IPS-20b (cell line): ENCODE measurements around the gene SCFD2.
"Not testable (repeated sequence)": the region's sequence is repeated elsewhere in the genome, so short reads cannot be mapped to it uniquely, and the experiment has no call there.

Experiments
- H3K27ac ChIP-seq: one replicate; pipeline ENCODE4 v1.5.1; 2013; ENCODE audit warnings: low read length
- H3K27me3 ChIP-seq: 2 replicates; pipeline ENCODE4 v1.6.1; 2013; ENCODE audit warnings: mild to moderate bottlenecking, low read length, inconsistent platforms; ENCODE audit not compliant: insufficient read depth
- H3K36me3 ChIP-seq: 2 replicates; pipeline ENCODE4 v1.6.1; 2013; ENCODE audit warnings: low read depth, mild to moderate bottlenecking, inconsistent platforms, low read length, moderate library complexity; ENCODE audit not compliant: insufficient read depth
- H3K4me1 ChIP-seq: 2 replicates; pipeline ENCODE4 v1.6.1; 2013; ENCODE audit warnings: mild to moderate bottlenecking, control low read depth, inconsistent platforms, low read length, moderate library complexity; ENCODE audit not compliant: insufficient read depth
- H3K4me3 ChIP-seq: 2 replicates; pipeline ENCODE4 v1.5.1; 2013; ENCODE audit warnings: mild to moderate bottlenecking, low read length, inconsistent platforms
- H3K9ac ChIP-seq: 2 replicates; pipeline ENCODE4 v1.6.1; 2013; ENCODE audit warnings: low read depth, mild to moderate bottlenecking, inconsistent platforms, low read length, moderate library complexity
- H3K9me3 ChIP-seq: 2 replicates; pipeline ENCODE4 v1.6.1; 2013; ENCODE audit warnings: mild to moderate bottlenecking, low read depth, low read length, inconsistent platforms; ENCODE audit not compliant: insufficient read depth

SCFD2 gene

DNA sequence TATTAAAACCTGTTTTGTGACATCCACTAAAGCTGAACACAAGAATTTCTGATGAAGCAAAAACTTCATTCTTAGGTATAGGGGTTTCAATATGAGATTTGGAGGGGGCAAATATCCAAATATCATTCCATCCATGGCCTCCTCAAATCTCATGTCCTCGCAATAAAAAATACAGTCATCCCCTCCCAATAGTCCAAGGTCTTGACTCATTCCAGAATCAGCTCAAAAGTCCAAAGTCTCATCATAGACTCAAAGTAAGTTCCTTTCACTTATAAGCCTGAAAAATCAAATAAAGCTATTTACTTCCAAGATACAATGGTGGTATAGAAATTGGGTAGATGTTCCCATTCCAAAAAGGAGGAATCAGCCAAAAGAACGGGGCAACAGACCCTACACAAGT is 213.4 kb downstream of the SCFD2 start:
- Histone ChIP-seq H3K4me3 (no peak overlapping the region), H3K36me3 (no peaks in the 10 kb centered on the region), H3K9me3 (peaks cover 12% of the 10 kb centered on the region), H3K9ac (no peak overlapping the region), H3K4me1 (no peaks in the 10 kb centered on the region), H3K27ac (no peak overlapping the region), H3K27me3 (no peaks in the 10 kb centered on the region)

DNA sequence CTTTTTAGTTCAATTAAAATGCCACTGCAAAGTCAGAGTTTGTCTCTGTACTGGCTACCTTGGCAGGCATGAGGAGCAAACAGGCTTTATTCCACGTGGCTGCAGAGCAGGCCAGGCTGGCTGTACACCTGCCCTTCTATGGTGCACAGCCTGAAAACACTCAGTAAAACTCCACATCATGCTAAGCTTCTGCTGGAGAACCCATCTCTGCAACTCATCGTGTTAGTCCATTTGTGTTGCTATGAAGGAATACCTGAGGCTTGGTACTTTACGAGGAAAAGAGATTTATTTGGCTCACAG is 214.4 kb downstream of the SCFD2 start:
- no peak overlapping the region for H3K4me3 ChIP-seq
- H3K27me3 ChIP-seq = no peaks in the 10 kb centered on the region
- H3K4me1 ChIP-seq = no peaks in the 10 kb centered on the region
- no peak overlapping the region for H3K9ac ChIP-seq
- no peaks in the 10 kb centered on the region for H3K36me3 ChIP-seq
- H3K27ac ChIP-seq = no peak overlapping the region
- H3K9me3 ChIP-seq = peaks cover 12% of the 10 kb centered on the region

GRCh38 chr4:53150631-53151488 is 215.0 kb downstream of the SCFD2 start:
- Histone ChIP-seq H3K36me3 (no peaks in the 10 kb centered on the region), H3K4me3 (no peak overlapping the region), H3K9ac (no peak overlapping the region), H3K27ac (no peak overlapping the region), H3K9me3 (peaks cover 12% of the 10 kb centered on the region), H3K4me1 (no peaks in the 10 kb centered on the region), H3K27me3 (no peaks in the 10 kb centered on the region)

- Histone ChIP-seq H3K4me3 (no peak overlapping the region), H3K4me1 (no peaks in the 10 kb centered on the region), H3K9me3 (peaks cover under 1% of the 10 kb centered on the region; the same call in 1 of the 2 replicates), H3K9ac (no peak overlapping the region), H3K27me3 (no peaks in the 10 kb centered on the region), H3K36me3 (no peaks in the 10 kb centered on the region), H3K27ac (no peak overlapping the region)
Observed at GRCh38 chr4:53147711-53148110, 218.2 kb downstream of the SCFD2 start.

- Histone ChIP-seq H3K9ac (no peak overlapping the region), H3K4me1 (no peaks in the 10 kb centered on the region), H3K4me3 (no peak overlapping the region), H3K27ac (no peak overlapping the region), H3K9me3 (no peaks in the 10 kb centered on the region), H3K36me3 (no peaks in the 10 kb centered on the region), H3K27me3 (no peaks in the 10 kb centered on the region)
Observed at GRCh38 chr4:53147197-53147596, 218.7 kb downstream of the SCFD2 start.

DNA sequence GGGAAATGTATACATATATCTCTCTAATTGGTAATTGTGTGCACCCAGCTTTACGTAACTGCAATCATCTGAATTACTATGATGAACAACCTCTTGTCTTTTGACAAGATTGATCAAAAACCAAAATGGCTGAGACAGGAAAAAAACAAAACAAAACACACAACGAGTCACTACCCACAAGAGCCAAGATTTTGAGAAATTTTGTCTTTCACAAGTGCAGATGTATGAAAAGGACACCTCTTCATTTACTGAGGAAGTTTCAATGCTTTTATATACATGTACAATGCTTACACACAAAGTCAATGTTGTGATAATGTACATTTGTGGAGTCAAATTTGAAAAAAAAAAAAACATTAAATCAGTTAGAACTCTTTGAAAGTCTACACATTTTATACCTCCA is 224.6 kb downstream of the SCFD2 start:
- H3K27me3 ChIP-seq = no peaks in the 10 kb centered on the region
- H3K27ac ChIP-seq = no peak overlapping the region
- H3K36me3 ChIP-seq = no peaks in the 10 kb centered on the region
- H3K9me3 ChIP-seq = no peaks in the 10 kb centered on the region; the same call in 1 of the 2 replicates
- H3K9ac ChIP-seq = no peak overlapping the region
- no peak overlapping the region for H3K4me3 ChIP-seq
- H3K4me1 ChIP-seq = no peaks in the 10 kb centered on the region

DNA sequence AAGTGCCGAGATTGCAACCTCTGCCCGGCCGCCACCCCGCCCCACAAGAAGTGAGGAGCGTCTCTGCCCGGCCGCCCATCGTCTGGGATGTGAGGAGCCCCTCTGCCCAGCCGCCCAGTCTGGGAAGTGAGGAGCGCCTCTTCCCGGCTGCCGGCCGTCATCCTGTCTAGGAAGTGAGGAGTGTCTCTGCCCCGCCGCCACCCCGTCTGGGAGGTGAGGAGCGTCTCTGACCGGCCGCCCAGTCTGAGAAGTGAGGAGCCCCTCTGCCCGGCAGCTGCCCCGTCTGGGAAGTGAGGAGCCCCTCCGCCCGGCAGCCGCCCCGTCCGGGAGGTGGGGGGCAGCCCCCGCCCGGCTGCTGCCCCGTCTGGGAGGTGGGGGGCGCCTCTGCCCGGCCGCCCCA is 226.6 kb downstream of the SCFD2 start:
- H3K9me3 ChIP-seq, H3K27me3 ChIP-seq, H3K36me3 ChIP-seq, H3K27ac ChIP-seq, H3K4me1 ChIP-seq, H3K9ac ChIP-seq, H3K4me3 ChIP-seq: not testable (repeated sequence)

- no peaks in the 10 kb centered on the region for H3K27me3 ChIP-seq
- H3K27ac ChIP-seq = no peak overlapping the region
- no peaks in the 10 kb centered on the region; the same call in 1 of the 2 replicates for H3K9me3 ChIP-seq
- no peaks in the 10 kb centered on the region for H3K4me1 ChIP-seq
- H3K36me3 ChIP-seq = no peaks in the 10 kb centered on the region
- no peak overlapping the region for H3K4me3 ChIP-seq
- H3K9ac ChIP-seq = no peak overlapping the region
Observed at GRCh38 chr4:53137468-53137867, 228.4 kb downstream of the SCFD2 start.

DNA sequence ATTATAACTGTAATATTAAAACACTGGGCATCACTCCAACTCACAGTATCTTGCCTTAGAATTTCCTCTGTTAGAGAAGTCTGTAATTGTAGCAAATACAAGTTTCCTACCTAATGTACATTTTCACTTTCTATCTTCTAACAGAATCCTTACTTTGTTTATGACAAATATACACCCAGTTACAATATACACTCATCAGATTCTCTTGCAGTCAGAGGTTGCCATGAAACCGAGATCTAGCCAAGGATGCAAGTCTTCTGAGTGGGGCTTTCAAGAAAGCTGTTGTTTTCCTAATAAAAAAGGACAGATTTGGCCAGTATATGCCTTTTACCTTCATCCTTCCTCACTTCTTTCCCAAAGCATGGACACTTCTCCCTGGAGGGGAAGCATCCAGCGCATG is 228.9 kb downstream of the SCFD2 start:
- Histone ChIP-seq H3K9ac (no peak overlapping the region), H3K4me3 (no peak overlapping the region), H3K36me3 (no peaks in the 10 kb centered on the region), H3K4me1 (no peaks in the 10 kb centered on the region), H3K9me3 (no peaks in the 10 kb centered on the region; the same call in 1 of the 2 replicates), H3K27me3 (no peaks in the 10 kb centered on the region), H3K27ac (no peak overlapping the region)

DNA sequence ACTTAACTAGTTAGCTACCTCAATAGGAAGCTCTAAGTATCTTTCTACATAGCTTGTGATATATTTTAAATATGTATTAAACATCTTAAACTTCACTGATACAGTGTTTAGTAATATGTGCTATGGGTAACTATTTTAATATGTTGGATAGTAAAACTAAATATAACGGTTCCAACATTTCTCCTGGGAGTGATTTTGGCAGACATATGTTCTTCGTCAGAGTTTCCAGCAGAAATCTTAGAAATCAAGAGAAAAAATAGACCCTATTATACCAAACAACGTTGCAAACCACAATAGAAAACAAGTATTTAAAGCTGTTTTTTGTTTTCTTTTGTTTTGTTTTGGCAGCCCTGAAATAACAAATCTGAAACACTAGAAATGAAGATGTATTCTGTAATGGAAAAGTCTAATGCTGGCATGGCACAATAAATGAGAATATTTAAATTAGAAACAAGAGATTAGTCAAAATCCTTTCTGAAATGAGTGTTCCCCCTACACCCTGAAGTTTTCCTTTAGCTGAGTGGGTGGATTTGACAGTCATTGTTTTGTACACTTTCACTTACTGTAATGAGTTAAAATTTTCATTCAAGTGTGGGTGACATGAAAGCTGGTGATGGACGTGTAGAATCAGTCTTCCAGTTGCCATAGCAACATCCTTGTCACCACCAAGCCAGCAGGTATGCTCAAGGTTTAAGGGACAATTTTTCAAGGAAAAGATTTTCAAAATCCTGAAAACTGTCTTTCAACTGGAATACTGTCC is 233.5 kb downstream of the SCFD2 start:
- H3K36me3 ChIP-seq = no peaks in the 10 kb centered on the region
- H3K4me3 ChIP-seq = no peak overlapping the region
- H3K27ac ChIP-seq = no peak overlapping the region
- no peak overlapping the region for H3K9ac ChIP-seq
- no peaks in the 10 kb centered on the region for H3K4me1 ChIP-seq
- no peaks in the 10 kb centered on the region for H3K9me3 ChIP-seq
- no peaks in the 10 kb centered on the region for H3K27me3 ChIP-seq

- Histone ChIP-seq H3K27ac (no peak overlapping the region), H3K9ac (no peak overlapping the region), H3K4me3 (no peak overlapping the region), H3K4me1 (no peaks in the 10 kb centered on the region), H3K27me3 (no peaks in the 10 kb centered on the region), H3K9me3 (no peaks in the 10 kb centered on the region), H3K36me3 (no peaks in the 10 kb centered on the region)
Observed at GRCh38 chr4:53131562-53131925, 234.3 kb downstream of the SCFD2 start.

DNA sequence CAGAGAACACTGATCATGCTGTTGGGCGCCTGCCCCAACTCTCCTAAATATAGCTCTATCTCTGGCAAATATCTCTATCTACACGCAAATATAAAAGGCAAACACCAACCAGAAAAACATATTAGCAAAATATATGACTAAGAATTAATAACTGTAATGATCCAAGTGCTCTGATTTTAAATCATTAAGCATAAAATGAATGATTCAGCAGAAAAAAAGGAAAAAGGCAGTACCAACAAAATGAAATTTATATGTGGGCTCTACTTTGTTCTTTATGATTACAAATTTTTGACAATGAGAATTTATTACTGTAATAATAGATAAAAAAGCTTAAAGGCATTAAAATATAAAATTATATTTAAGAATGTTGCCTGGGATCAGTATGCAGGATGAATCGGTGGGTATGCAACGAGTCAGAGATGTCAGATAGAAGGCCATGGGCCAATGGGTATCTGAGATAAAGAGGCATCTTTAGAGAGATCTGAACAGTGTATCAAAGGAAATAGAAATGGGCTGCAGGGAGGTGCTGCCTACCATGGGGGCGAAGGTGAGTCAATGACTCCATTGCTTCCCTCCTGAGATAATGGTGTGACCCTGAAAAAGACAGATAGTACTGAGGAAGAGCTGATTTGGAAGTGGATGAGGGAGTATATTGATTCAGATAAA is 234.8 kb downstream of the SCFD2 start:
- H3K4me1 ChIP-seq = no peaks in the 10 kb centered on the region
- H3K4me3 ChIP-seq = no peak overlapping the region
- H3K9me3 ChIP-seq = no peaks in the 10 kb centered on the region
- H3K9ac ChIP-seq = no peak overlapping the region
- no peaks in the 10 kb centered on the region for H3K36me3 ChIP-seq
- H3K27ac ChIP-seq = no peak overlapping the region
- H3K27me3 ChIP-seq = no peaks in the 10 kb centered on the region
